K562 (cell line): ENCODE results near the gene ANKLE2. TPM values are rescaled to one million over a fixed set of nuclear protein-coding genes. Genes with fewer than 3 reads are reported as not detected.

Experiments used
- CEBPG ChIP-seq, 3 experiments: fragments of 200-800 bp in 1 of 3; sonication (Bioruptor generic) in 1 of 3; sonication (generic) in 1 of 3; formaldehyde crosslinking in 1 of 3; IDR thresholded peaks in 2 of 3; conservative IDR thresholded peaks in 1 of 3; 2 replicates each; pipeline versions ENCODE4 v1.6.1 to v1.8.0; 2016 to 2022; ENCODE audit warnings: missing compliant biosample characterization in 2 of 3, missing genetic modification characterization in 2 of 3, mild to moderate bottlenecking in 1 of 3, missing genetic modification reagents in 1 of 3
- ELF4 ChIP-seq: fragments of 450-650 bp; formaldehyde crosslinking; IDR thresholded peaks from 2 replicates; pipeline ENCODE4 v1.4.0; 2022; ENCODE audit warnings: missing genetic modification characterization
- GTF2F1 ChIP-seq: IDR thresholded peaks from 2 replicates; pipeline ENCODE4 v1.6.1; 2011; ENCODE audit warnings: low read depth, low read length, improper control_type of control experiment
- HOXB6 ChIP-seq: fragments of 250-450 bp; sonication (Bioruptor Pico); IDR thresholded peaks from 2 replicates; pipeline ENCODE4 v1.5.1; 2022; ENCODE audit warnings: mild to moderate bottlenecking, borderline replicate concordance
- IFI16 ChIP-seq: fragments of 250-450 bp; sonication (Bioruptor Pico); IDR thresholded peaks from 2 replicates; pipeline ENCODE4 v2.1.2; 2022; ENCODE audit warnings: mild to moderate bottlenecking, inconsistent platforms
- NFE2L1 ChIP-seq: fragments of 450-650 bp; IDR thresholded peaks from 2 replicates; pipeline ENCODE4 v1.6.1; 2016; ENCODE audit warnings: missing genetic modification characterization, low read depth, mild to moderate bottlenecking, missing compliant biosample characterization, moderate library complexity, borderline replicate concordance
- NR4A1 ChIP-seq, 2 experiments: fragments of 250-450 bp in 1 of 2; fragments of 450-650 bp in 1 of 2; sonication (Bioruptor Pico) in 1 of 2; IDR thresholded peaks; 2 replicates each; pipeline versions ENCODE4 v1.4.0 to v1.6.1; 2016 to 2020; ENCODE audit warnings: mild to moderate bottlenecking in 2 of 2, missing compliant biosample characterization in 1 of 2, missing genetic modification characterization in 1 of 2, moderate library complexity in 1 of 2
- POLR2H ChIP-seq: IDR thresholded peaks from 2 replicates; pipeline ENCODE4 v1.6.1; 2016; ENCODE audit warnings: missing genetic modification characterization, low read depth, mild to moderate bottlenecking, control low read depth, missing compliant biosample characterization, moderate library complexity
- SLC30A9 ChIP-seq: fragments of 250-450 bp; sonication (Bioruptor Pico); IDR thresholded peaks from 2 replicates; pipeline ENCODE4 v1.8.0; 2022; ENCODE audit warnings: mild to moderate bottlenecking, moderate library complexity
- USF2 ChIP-seq: sonication (generic); formaldehyde crosslinking; IDR thresholded peaks from 2 replicates; pipeline ENCODE4 v1.5.0; 2020; ENCODE audit warnings: missing genetic modification reagents
- ZBTB8A ChIP-seq: fragments of 450-650 bp; IDR thresholded peaks from 2 replicates; pipeline ENCODE4 v1.6.1; 2018; ENCODE audit warnings: mild to moderate bottlenecking, moderate library complexity; ENCODE audit not compliant: partially characterized antibody
- ZC3H11A ChIP-seq: IDR thresholded peaks from 2 replicates; pipeline ENCODE4 v1.6.1; 2012; ENCODE audit warnings: low read depth, low read length, improper control_type of control experiment
- ZFP36 ChIP-seq: fragments of 150-350 bp; IDR thresholded peaks from 2 replicates; pipeline ENCODE4 v1.6.1; 2018; ENCODE audit warnings: low read length, low read depth; ENCODE audit not compliant: partially characterized antibody
- ZNF232 ChIP-seq: sonication (generic); formaldehyde crosslinking; IDR thresholded peaks from 2 replicates; pipeline ENCODE4 v1.8.0; 2022; ENCODE audit warnings: mild to moderate bottlenecking, missing genetic modification reagents
- ZNF311 ChIP-seq: fragments of 250-450 bp; sonication (Bioruptor Pico); IDR thresholded peaks from 2 replicates; pipeline ENCODE4 v1.4.0; 2020; ENCODE audit warnings: mild to moderate bottlenecking, moderate library complexity
- ZNF77 ChIP-seq: fragments of 250-450 bp; sonication (Bioruptor Pico); IDR thresholded peaks from 2 replicates; pipeline ENCODE4 v1.5.0; 2020
- polyA plus RNA-seq, 8 experiments: library from polyadenylated mRNA; depleted of rRNA in 4 of 8; stranded (reverse) in 5 of 8; unstranded in 3 of 8; fragments of >200 nt; fragmentation: Nextera tagmentation in 2 of 8; fragmentation: Illumina TruSeq in 1 of 8; extraction: Ambion mirVana in 2 of 8; extraction: Trizol in 1 of 8; gene quantifications; 2 replicates each; pipeline versions ENCODE4 v1.2.1 to v1.2.3, GENCODE V29; 2011 to 2014; ENCODE audit warnings: inconsistent platforms in 1 of 8, missing spikeins in 1 of 8
- total RNA-seq, 7 experiments: library from RNA; depleted of rRNA in 6 of 7; stranded (reverse); fragments of >200 nt in 6 of 7; fragmentation: Illumina TruSeq in 2 of 7; extraction: Trizol in 2 of 7; gene quantifications; 2 replicates each; pipeline versions ENCODE4 v1.2.1 to v1.2.3, GENCODE V29; 2011 to 2021; ENCODE audit warnings: low replicate concordance in 1 of 7
- TF ChIP-seq, protein P1 (sequence below): sonication (generic); formaldehyde crosslinking; IDR thresholded peaks from 2 replicates; pipeline ENCODE4 v1.8.0; 2022; ENCODE audit warnings: mild to moderate bottlenecking, missing genetic modification reagents, borderline replicate concordance
- TF ChIP-seq, protein P2 (sequence below): sonication (generic); formaldehyde crosslinking; IDR thresholded peaks from 2 replicates; pipeline ENCODE4 v1.8.0; 2023; ENCODE audit warnings: mild to moderate bottlenecking, missing genetic modification reagents
- TF ChIP-seq, protein P3 (sequence below): sonication (generic); formaldehyde crosslinking; IDR thresholded peaks from 2 replicates; pipeline ENCODE4 v1.8.0; 2022; ENCODE audit warnings: missing genetic modification reagents, mild to moderate bottlenecking, borderline replicate concordance

Gene ANKLE2
- total and polyA plus RNA-seq, 9 of the 15 experiments (the other 6 are each of a cell fraction or from before 2014, with no cell fraction given) = 3.2 to 57.7 (median 45.6) TPM

DNA sequence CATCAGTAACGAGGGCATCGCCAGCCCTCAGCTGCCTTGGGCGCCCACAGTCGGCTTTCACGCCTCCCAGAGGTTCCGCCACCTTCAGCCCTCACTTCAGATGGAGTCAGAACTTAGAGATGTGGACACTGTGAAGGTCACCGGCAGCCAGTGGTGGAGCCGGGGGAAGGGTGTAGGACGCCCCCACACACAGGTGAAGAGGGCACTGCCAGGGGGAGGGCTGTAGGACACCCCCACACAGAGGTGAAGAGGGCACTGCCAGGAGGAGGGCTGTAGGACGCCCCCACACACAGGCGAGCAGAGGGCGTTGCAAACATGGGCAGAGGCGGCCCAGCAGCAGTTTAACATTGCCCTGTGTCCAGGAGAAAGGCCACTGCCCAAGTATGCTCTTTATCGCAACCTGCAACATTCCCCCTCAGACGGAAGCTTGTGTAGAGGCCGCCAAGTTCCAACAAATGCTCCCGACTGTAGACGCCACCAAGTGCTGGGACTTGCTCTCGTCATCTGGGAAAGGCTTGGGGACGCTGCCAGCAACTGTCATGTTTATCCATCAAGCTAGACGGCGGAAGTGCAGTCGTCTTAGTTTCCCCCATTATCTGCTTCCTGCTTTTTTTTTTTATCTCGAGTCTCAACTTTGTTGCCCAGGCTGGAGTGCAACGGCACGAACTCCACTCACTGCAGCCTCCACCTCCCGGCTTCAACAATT, 4.9 kb upstream of the ANKLE2 start (continued):
- TF ChIP-seq, protein P1, sequence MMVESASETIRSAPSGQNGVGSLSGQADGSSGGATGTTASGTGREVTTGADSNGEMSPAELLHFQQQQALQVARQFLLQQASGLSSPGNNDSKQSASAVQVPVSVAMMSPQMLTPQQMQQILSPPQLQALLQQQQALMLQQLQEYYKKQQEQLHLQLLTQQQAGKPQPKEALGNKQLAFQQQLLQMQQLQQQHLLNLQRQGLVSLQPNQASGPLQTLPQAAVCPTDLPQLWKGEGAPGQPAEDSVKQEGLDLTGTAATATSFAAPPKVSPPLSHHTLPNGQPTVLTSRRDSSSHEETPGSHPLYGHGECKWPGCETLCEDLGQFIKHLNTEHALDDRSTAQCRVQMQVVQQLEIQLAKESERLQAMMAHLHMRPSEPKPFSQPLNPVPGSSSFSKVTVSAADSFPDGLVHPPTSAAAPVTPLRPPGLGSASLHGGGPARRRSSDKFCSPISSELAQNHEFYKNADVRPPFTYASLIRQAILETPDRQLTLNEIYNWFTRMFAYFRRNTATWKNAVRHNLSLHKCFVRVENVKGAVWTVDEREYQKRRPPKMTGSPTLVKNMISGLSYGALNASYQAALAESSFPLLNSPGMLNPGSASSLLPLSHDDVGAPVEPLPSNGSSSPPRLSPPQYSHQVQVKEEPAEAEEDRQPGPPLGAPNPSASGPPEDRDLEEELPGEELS (CRISPR knock-in tag) = no peak
- TF ChIP-seq, protein P2, sequence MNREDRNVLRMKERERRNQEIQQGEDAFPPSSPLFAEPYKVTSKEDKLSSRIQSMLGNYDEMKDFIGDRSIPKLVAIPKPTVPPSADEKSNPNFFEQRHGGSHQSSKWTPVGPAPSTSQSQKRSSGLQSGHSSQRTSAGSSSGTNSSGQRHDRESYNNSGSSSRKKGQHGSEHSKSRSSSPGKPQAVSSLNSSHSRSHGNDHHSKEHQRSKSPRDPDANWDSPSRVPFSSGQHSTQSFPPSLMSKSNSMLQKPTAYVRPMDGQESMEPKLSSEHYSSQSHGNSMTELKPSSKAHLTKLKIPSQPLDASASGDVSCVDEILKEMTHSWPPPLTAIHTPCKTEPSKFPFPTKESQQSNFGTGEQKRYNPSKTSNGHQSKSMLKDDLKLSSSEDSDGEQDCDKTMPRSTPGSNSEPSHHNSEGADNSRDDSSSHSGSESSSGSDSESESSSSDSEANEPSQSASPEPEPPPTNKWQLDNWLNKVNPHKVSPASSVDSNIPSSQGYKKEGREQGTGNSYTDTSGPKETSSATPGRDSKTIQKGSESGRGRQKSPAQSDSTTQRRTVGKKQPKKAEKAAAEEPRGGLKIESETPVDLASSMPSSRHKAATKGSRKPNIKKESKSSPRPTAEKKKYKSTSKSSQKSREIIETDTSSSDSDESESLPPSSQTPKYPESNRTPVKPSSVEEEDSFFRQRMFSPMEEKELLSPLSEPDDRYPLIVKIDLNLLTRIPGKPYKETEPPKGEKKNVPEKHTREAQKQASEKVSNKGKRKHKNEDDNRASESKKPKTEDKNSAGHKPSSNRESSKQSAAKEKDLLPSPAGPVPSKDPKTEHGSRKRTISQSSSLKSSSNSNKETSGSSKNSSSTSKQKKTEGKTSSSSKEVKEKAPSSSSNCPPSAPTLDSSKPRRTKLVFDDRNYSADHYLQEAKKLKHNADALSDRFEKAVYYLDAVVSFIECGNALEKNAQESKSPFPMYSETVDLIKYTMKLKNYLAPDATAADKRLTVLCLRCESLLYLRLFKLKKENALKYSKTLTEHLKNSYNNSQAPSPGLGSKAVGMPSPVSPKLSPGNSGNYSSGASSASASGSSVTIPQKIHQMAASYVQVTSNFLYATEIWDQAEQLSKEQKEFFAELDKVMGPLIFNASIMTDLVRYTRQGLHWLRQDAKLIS (CRISPR knock-in tag) = no peak
- TF ChIP-seq HOXB6 (CRISPR knock-in tag) (no peak), ZFP36 (no peak), GTF2F1 (no peak), USF2 (CRISPR knock-in tag) (no peak), CEBPG (CRISPR knock-in tag; IDR thresholded peaks at IDR 0.05) (no peak), CEBPG (tag; conservative IDR thresholded peaks at IDR 0.05 in 1 of 2, IDR thresholded peaks at IDR 0.05 in 1 of 2) (no peak), ELF4 (CRISPR knock-in tag) (0 out of 2 replicates have a peak, but pooled peaks have one; percentile 12), NR4A1 (CRISPR knock-in tag; IDR thresholded peaks at IDR 0.05) (no peak), NR4A1 (tag; IDR thresholded peaks at IDR 0.05) (no peak), ZNF232 (no peak), ZBTB8A (no peak), IFI16 (CRISPR knock-in tag) (no peak), ZNF311 (CRISPR knock-in tag) (no peak), ZNF77 (no peak), POLR2H (tag) (no peak), ZC3H11A (no peak), NFE2L1 (no peak), SLC30A9 (CRISPR knock-in tag) (no peak)
- TF ChIP-seq, protein P3, sequence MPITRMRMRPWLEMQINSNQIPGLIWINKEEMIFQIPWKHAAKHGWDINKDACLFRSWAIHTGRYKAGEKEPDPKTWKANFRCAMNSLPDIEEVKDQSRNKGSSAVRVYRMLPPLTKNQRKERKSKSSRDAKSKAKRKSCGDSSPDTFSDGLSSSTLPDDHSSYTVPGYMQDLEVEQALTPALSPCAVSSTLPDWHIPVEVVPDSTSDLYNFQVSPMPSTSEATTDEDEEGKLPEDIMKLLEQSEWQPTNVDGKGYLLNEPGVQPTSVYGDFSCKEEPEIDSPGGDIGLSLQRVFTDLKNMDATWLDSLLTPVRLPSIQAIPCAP (CRISPR knock-in tag) = no peak
